Chondrocyte (in vitro differentiated cells): ENCODE data around the gene CTNND2. TPM values are rescaled to one million over a fixed set of nuclear protein-coding genes. Genes with fewer than 3 reads are reported as not detected.

Experiments
- DNase-seq: peaks from one replicate; pipeline ENCODE4 v3.0.0; 2021; ENCODE audit warnings: mixed read lengths, low spot score
- H3K27ac Mint-ChIP-seq: one replicate; pipeline ENCODE4 v1.8.0; 2021; ENCODE audit warnings: mild to moderate bottlenecking, moderate library complexity, mixed read lengths; ENCODE audit not compliant: unreplicated experiment
- H3K27me3 Mint-ChIP-seq: 2 replicates; pipeline ENCODE4 v1.8.0; 2021; ENCODE audit warnings: low read depth, mixed read lengths
- H3K36me3 Mint-ChIP-seq: 2 replicates; pipeline ENCODE4 v1.8.0; 2021; ENCODE audit warnings: low read depth, mixed read lengths
- H3K4me1 Mint-ChIP-seq: 2 replicates; pipeline ENCODE4 v1.8.0; 2021; ENCODE audit warnings: low read depth, mild to moderate bottlenecking, mixed read lengths
- H3K4me3 Mint-ChIP-seq: one replicate; pipeline ENCODE4 v1.8.0; 2021; ENCODE audit warnings: mild to moderate bottlenecking, moderate library complexity, mixed read lengths; ENCODE audit not compliant: unreplicated experiment
- H3K9me3 Mint-ChIP-seq: 2 replicates; pipeline ENCODE4 v1.8.0; 2021; ENCODE audit warnings: low read depth, mixed read lengths
- total RNA-seq: library from RNA; stranded (reverse); gene quantifications from 3 replicates; pipeline ENCODE4 v1.2.1, GENCODE V29; 2021
- TF ChIP-seq, protein P1 (sequence below): fragments of 200-600 bp; sonication (generic); IDR thresholded peaks from 2 replicates; pipeline ENCODE4 v1.5.0; 2021; ENCODE audit warnings: antibody characterized with exemption, mild to moderate bottlenecking, moderate library complexity

CTNND2 gene
- total RNA-seq, 1 donor from 2014 or later: 2.1 TPM

GRCh38 chr5:11357928-11358327, 546.3 kb downstream of the CTNND2 start:
- H3K4me1 Mint-ChIP-seq: no peaks in the 10 kb centered on the region
- no peak for DNase-seq
- H3K36me3 Mint-ChIP-seq: no peaks in the 10 kb centered on the region
- no peak overlapping the region for H3K27ac Mint-ChIP-seq
- TF ChIP-seq, protein P1, sequence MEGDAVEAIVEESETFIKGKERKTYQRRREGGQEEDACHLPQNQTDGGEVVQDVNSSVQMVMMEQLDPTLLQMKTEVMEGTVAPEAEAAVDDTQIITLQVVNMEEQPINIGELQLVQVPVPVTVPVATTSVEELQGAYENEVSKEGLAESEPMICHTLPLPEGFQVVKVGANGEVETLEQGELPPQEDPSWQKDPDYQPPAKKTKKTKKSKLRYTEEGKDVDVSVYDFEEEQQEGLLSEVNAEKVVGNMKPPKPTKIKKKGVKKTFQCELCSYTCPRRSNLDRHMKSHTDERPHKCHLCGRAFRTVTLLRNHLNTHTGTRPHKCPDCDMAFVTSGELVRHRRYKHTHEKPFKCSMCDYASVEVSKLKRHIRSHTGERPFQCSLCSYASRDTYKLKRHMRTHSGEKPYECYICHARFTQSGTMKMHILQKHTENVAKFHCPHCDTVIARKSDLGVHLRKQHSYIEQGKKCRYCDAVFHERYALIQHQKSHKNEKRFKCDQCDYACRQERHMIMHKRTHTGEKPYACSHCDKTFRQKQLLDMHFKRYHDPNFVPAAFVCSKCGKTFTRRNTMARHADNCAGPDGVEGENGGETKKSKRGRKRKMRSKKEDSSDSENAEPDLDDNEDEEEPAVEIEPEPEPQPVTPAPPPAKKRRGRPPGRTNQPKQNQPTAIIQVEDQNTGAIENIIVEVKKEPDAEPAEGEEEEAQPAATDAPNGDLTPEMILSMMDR: no peak
- H3K4me3 Mint-ChIP-seq: no peak overlapping the region
- H3K9me3 Mint-ChIP-seq: peaks cover 12% of the 10 kb centered on the region
- H3K27me3 Mint-ChIP-seq: no peaks in the 10 kb centered on the region

GRCh38 chr5:11355491-11355890, 548.8 kb downstream of the CTNND2 start:
- H3K27ac Mint-ChIP-seq: no peak overlapping the region
- TF ChIP-seq, protein P1: no peak
- no peaks in the 10 kb centered on the region for H3K4me1 Mint-ChIP-seq
- no peaks in the 10 kb centered on the region for H3K36me3 Mint-ChIP-seq
- H3K4me3 Mint-ChIP-seq: no peak overlapping the region
- no peak for DNase-seq
- peaks cover 10% of the 10 kb centered on the region for H3K9me3 Mint-ChIP-seq
- H3K27me3 Mint-ChIP-seq: no peaks in the 10 kb centered on the region

DNA sequence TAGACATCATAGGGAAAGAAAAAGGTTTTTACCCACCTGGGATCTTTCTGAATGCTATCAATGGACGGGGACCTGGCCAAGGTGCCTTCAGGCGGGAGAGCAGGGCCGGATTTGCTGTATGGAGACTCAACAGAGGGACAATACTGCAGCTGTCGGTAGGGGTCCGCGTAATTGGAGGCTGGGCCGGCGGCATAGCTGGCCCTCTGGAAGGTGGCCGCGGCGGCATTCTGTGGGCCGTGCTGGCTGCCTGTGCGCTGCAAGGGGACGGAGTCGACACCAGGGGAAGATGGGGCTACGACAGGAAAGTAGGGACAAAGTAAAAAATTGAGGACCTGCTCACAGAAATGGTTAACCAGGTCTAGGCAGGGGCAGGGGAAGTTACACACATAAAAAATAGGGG, 557.9 kb downstream of the CTNND2 start:
- DNase-seq: no peak
- H3K27me3 Mint-ChIP-seq: peaks cover 9% of the 10 kb centered on the region
- no peaks in the 10 kb centered on the region for H3K9me3 Mint-ChIP-seq
- no peaks in the 10 kb centered on the region for H3K4me1 Mint-ChIP-seq
- no peak overlapping the region for H3K27ac Mint-ChIP-seq
- H3K4me3 Mint-ChIP-seq: no peak overlapping the region
- H3K36me3 Mint-ChIP-seq: no peaks in the 10 kb centered on the region
- TF ChIP-seq, protein P1: no peak

GRCh38 chr5:11335881-11336760, 568.1 kb downstream of the CTNND2 start:
- no peak overlapping the region for H3K4me3 Mint-ChIP-seq
- H3K27ac Mint-ChIP-seq: no peak overlapping the region
- H3K27me3 Mint-ChIP-seq: peaks cover 5% of the 10 kb centered on the region
- no peaks in the 10 kb centered on the region for H3K9me3 Mint-ChIP-seq
- H3K4me1 Mint-ChIP-seq: no peaks in the 10 kb centered on the region
- no peak for DNase-seq
- H3K36me3 Mint-ChIP-seq: no peaks in the 10 kb centered on the region
- TF ChIP-seq, protein P1: no peak

GRCh38 chr5:11334404-11334803, 569.8 kb downstream of the CTNND2 start:
- TF ChIP-seq, protein P1: no peak
- Mint-ChIP-seq H3K27me3 (peaks cover 5% of the 10 kb centered on the region), H3K4me3 (no peak overlapping the region), H3K36me3 (no peaks in the 10 kb centered on the region), H3K4me1 (no peaks in the 10 kb centered on the region), H3K27ac (no peak overlapping the region), H3K9me3 (no peaks in the 10 kb centered on the region)
- no peak for DNase-seq
